B cell (primary cell): ENCODE data around the gene EVI5L. TPM values are rescaled to one million over a fixed set of nuclear protein-coding genes. Genes with fewer than 3 reads are reported as not detected.

Experiments used
- ATAC-seq: fragments of 200-7000 bp; cut with Tn5 transposase; one replicate; pipeline ENCODE4 v1.10.0; 2021; ENCODE audit warnings: low read depth, mild to moderate bottlenecking, moderate number of reproducible peaks, moderate library complexity
- CTCF ChIA-PET: fragments of 350-600 bp; sonication (Branson Sonifier 250); formaldehyde crosslinking; loops from one replicate; lab custom pipeline; 2021; ENCODE audit warnings: antibody characterized with exemption, inconsistent platforms; lab: Charles Lee
- POLR2A ChIA-PET: fragments of 350-600 bp; sonication (Branson Sonifier 250); formaldehyde crosslinking; loops from one replicate; lab custom pipeline; 2021; ENCODE audit warnings: antibody characterized with exemption; lab: Charles Lee
- DNase-seq: peaks from one replicate; pipeline ENCODE4 v3.0.0; 2013
- H2AFZ ChIP-seq: 2 replicates; pipeline ENCODE4 v1.6.1; 2012; ENCODE audit warnings: mild to moderate bottlenecking, low read depth, low read length; ENCODE audit not compliant: insufficient read depth, poor library complexity, severe bottlenecking
- H3K27ac ChIP-seq, 2 donors: 1 replicate in 1 of 2; 2 replicates in 1 of 2; pipeline ENCODE4 v1.5.1; 2012 to 2013; ENCODE audit warnings: low read length in 2 of 2, mild to moderate bottlenecking in 2 of 2, moderate library complexity in 1 of 2
- H3K27me3 ChIP-seq, 4 experiments: fragments of 200-600 bp in 1 of 4; sonication (generic) in 1 of 4; replicated peaks in 1 of 4; 1 replicate in 2 of 4; 2 replicates in 2 of 4; pipeline versions ENCODE4 v1.6.1 to v1.7.0; 2013 to 2016; ENCODE audit warnings: low read length in 3 of 4, mild to moderate bottlenecking in 2 of 4, mixed read lengths in 1 of 4, moderate library complexity in 1 of 4; ENCODE audit not compliant: insufficient read depth in 4 of 4, control insufficient read depth in 3 of 4; ENCODE audit errors: control extremely low read depth in 1 of 4
- H3K36me3 ChIP-seq, 2 experiments: replicated peaks in 1 of 2; 1 replicate in 1 of 2; 2 replicates in 1 of 2; pipeline versions ENCODE4 v1.6.1 to v1.7.1; 2013; ENCODE audit warnings: low read length in 1 of 2; ENCODE audit not compliant: insufficient read depth in 2 of 2, control insufficient read depth in 1 of 2; ENCODE audit errors: control extremely low read depth in 1 of 2, extremely low read depth in 1 of 2
- H3K4me1 ChIP-seq, 2 donors: fragments of 200-600 bp in 1 of 2; sonication (generic) in 1 of 2; 1 replicate in 1 of 2; 2 replicates in 1 of 2; pipeline versions ENCODE4 v1.5.1 to v1.6.1; 2013 to 2017; ENCODE audit warnings: low read length in 2 of 2; ENCODE audit not compliant: control insufficient read depth in 2 of 2, insufficient read depth in 2 of 2
- H3K4me2 ChIP-seq: replicated peaks from 2 replicates; pipeline ENCODE3; 2012; ENCODE audit warnings: mild to moderate bottlenecking, low read depth, low read length; ENCODE audit not compliant: poor library complexity, severe bottlenecking
- H3K4me3 ChIP-seq, 5 experiments: fragments of 200-600 bp in 1 of 5; sonication (generic) in 1 of 5; 1 replicate in 3 of 5; 2 replicates in 2 of 5; pipeline versions ENCODE4 v1.5.1 to v1.7.0; 2011 to 2016; ENCODE audit warnings: low read length in 4 of 5, mild to moderate bottlenecking in 4 of 5, low read depth in 2 of 5, control low read depth in 1 of 5, moderate library complexity in 1 of 5; ENCODE audit not compliant: insufficient read depth in 1 of 5; ENCODE audit errors: control extremely low read depth in 1 of 5, extremely low read depth in 1 of 5
- H3K79me2 ChIP-seq: fragments of 200-600 bp; sonication (generic); one replicate; pipeline ENCODE4 v1.6.0; 2016; ENCODE audit warnings: low read length; ENCODE audit not compliant: control insufficient read depth, insufficient read depth
- H3K9ac ChIP-seq: fragments of 200-600 bp; sonication (generic); 2 replicates; pipeline ENCODE4 v1.6.1; 2017; ENCODE audit warnings: mild to moderate bottlenecking, low read length, moderate library complexity
- H3K9me3 ChIP-seq, 3 donors: one replicate each; pipeline versions ENCODE4 v1.6.1 to v1.7.1; 2013; ENCODE audit warnings: low read length in 2 of 3; ENCODE audit not compliant: control insufficient read depth in 2 of 3, insufficient read depth in 1 of 3; ENCODE audit errors: control extremely low read depth in 1 of 3
- H4K20me1 ChIP-seq: 2 replicates; pipeline ENCODE4 v1.6.0; 2012; ENCODE audit warnings: mild to moderate bottlenecking, low read length; ENCODE audit not compliant: insufficient read depth, control insufficient read depth, poor library complexity, severe bottlenecking
- H3K27ac Mint-ChIP-seq: one replicate; pipeline ENCODE4 v1.8.0; 2021; ENCODE audit warnings: mixed read lengths
- H3K27me3 Mint-ChIP-seq: one replicate; pipeline ENCODE4 v1.8.0; 2021; ENCODE audit warnings: mixed read lengths
- H3K4me1 Mint-ChIP-seq: one replicate; pipeline ENCODE4 v1.8.0; 2021; ENCODE audit warnings: mixed read lengths
- H3K4me3 Mint-ChIP-seq: one replicate; pipeline ENCODE4 v1.8.0; 2021; ENCODE audit warnings: mixed read lengths
- H3K9me3 Mint-ChIP-seq: one replicate; pipeline ENCODE4 v1.8.0; 2022; ENCODE audit warnings: mixed read lengths; ENCODE audit not compliant: insufficient read depth
- EZH2 ChIP-seq: IDR thresholded peaks from 2 replicates; pipeline ENCODE4 v1.6.1; 2012; ENCODE audit warnings: borderline replicate concordance, low read depth, mild to moderate bottlenecking, moderate library complexity, low read length; ENCODE audit not compliant: insufficient read depth, poor library complexity, severe bottlenecking
- WGBS: methylation state at CpG from one replicate; pipeline ENCODE4 v1.1.5; 2013; ENCODE audit warnings: missing lambda C conversion rate; ENCODE audit not compliant: insufficient coverage; 5-methylcytosine and 5-hydroxymethylcytosine counted together
- intact Hi-C: fragments of 100-400 bp; cut with micrococcal nuclease; formaldehyde crosslinking; loops from one replicate; pipeline ENCODE4 v1.10.0; 2022
- polyA plus RNA-seq: library from polyadenylated mRNA; depleted of rRNA; stranded (reverse); fragments of >200 nt; gene quantifications from 2 replicates; pipeline ENCODE4 v1.2.3, GENCODE V29; 2012
- total RNA-seq, 2 donors: library from RNA; stranded (reverse); fragments of 120-200 nt in 1 of 2; gene quantifications; 1 replicate in 1 of 2; 2 replicates in 1 of 2; pipeline versions ENCODE4 v1.2.3 to v1.2.4, GENCODE V29; 2013 to 2022
- TF ChIP-seq, protein P1 (sequence below): fragments of 200-600 bp; IDR thresholded peaks from one replicate; pipeline ENCODE4 v1.8.0; 2022; ENCODE audit warnings: antibody characterized with exemption, mild to moderate bottlenecking

The EVI5L gene
- total and polyA plus RNA-seq, 2 donors (not counting 1 experiment from before 2014, with no cell fraction given), result 7.9 to 11.8 TPM

- Histone ChIP-seq H3K4me2 (no peak overlapping the region), H3K4me3 (no peak overlapping the region), H4K20me1 (no peaks in the 10 kb centered on the region), H2AFZ (no peak overlapping the region), H3K9me3 (peaks cover 0 to 44% (median 0%) of the 10 kb centered on the region in 3 donors), H3K27me3 (peaks cover 0 to 89% (median 35%) of the 10 kb centered on the region in 4 experiments), H3K4me1 (peaks cover 37 to 39% of the 10 kb centered on the region in 2 donors), H3K79me2 (no peaks in the 10 kb centered on the region), H3K36me3 (peaks cover 0 to 3% of the 10 kb centered on the region in 2 experiments), H3K27ac (no peak overlapping the region), H3K9ac (no peak overlapping the region)
- POLR2A ChIA-PET, result no interaction called here
- Mint-ChIP-seq H3K4me3 (peak overlapping the region; percentile 29), H3K9me3 (no peaks in the 10 kb centered on the region), H3K4me1 (peaks cover 21% of the 10 kb centered on the region), H3K27ac (no peak overlapping the region), H3K27me3 (peaks cover 26% of the 10 kb centered on the region)
- ATAC-seq (no peak), DNase-seq (peak; percentile 31)
- CTCF ChIA-PET, result interaction anchor here (0.6 to 0.9 kb wide), 2 partner anchors 13 to 300 kb away, joined by 3 read pairs; no protein-coding TSS in a partner anchor
- intact Hi-C loops, result no loop called here
- 50% methylated on average over 19 of the region's 21 CpGs for WGBS
- no peak for TF ChIP-seq EZH2
- TF ChIP-seq, protein P1, sequence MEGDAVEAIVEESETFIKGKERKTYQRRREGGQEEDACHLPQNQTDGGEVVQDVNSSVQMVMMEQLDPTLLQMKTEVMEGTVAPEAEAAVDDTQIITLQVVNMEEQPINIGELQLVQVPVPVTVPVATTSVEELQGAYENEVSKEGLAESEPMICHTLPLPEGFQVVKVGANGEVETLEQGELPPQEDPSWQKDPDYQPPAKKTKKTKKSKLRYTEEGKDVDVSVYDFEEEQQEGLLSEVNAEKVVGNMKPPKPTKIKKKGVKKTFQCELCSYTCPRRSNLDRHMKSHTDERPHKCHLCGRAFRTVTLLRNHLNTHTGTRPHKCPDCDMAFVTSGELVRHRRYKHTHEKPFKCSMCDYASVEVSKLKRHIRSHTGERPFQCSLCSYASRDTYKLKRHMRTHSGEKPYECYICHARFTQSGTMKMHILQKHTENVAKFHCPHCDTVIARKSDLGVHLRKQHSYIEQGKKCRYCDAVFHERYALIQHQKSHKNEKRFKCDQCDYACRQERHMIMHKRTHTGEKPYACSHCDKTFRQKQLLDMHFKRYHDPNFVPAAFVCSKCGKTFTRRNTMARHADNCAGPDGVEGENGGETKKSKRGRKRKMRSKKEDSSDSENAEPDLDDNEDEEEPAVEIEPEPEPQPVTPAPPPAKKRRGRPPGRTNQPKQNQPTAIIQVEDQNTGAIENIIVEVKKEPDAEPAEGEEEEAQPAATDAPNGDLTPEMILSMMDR, result no peak
Observed at GRCh38 chr19:7863971-7864689, 34.1 kb downstream of the EVI5L start.

DNA sequence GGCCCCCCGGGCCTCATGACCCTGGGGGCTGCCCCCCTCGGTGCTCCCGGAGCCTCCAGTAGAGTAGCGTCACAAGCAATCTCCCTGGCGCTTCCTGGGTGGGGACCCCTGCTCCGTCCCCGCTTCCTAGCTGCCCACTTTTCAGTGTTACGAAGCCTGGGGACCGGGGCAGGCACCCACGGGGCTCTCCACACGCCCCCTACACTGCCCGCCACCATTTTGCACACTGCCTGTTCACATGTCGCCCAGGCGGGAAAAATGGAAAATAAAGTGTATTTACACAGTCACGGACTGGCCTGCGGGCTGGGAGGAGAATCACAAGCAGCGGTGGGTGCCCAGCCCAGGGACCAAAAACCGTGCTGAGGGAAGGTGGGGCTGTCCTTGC is 34.7 kb downstream of the EVI5L start:
- Histone ChIP-seq H3K27me3 (peaks cover 0 to 83% (median 32%) of the 10 kb centered on the region in 4 experiments), H4K20me1 (no peaks in the 10 kb centered on the region), H3K79me2 (no peaks in the 10 kb centered on the region), H2AFZ (no peak overlapping the region), H3K9ac (no peak overlapping the region), H3K9me3 (peaks cover 0 to 44% (median 0%) of the 10 kb centered on the region in 3 donors), H3K27ac (no peak overlapping the region), H3K4me1 (peaks cover 39 to 42% of the 10 kb centered on the region in 2 donors), H3K4me2 (no peak overlapping the region), H3K36me3 (no peaks in the 10 kb centered on the region), H3K4me3 (no peak overlapping the region)
- H3K4me3 Mint-ChIP-seq, result no peak overlapping the region
- intact Hi-C loops, result no loop called here
- H3K27ac Mint-ChIP-seq, result no peak overlapping the region
- ChIA-PET CTCF (interaction anchor here (0.6 to 0.9 kb wide), 2 partner anchors 13 to 301 kb away, joined by 3 read pairs; no protein-coding TSS in a partner anchor), POLR2A (no interaction called here)
- no peak for ATAC-seq
- H3K4me1 Mint-ChIP-seq, result peaks cover 21% of the 10 kb centered on the region
- H3K9me3 Mint-ChIP-seq, result no peaks in the 10 kb centered on the region
- H3K27me3 Mint-ChIP-seq, result peaks cover 26% of the 10 kb centered on the region
- no peak for DNase-seq
- 54% methylated on average over 18 of the region's 18 CpGs for WGBS
- no peak for TF ChIP-seq EZH2
- TF ChIP-seq, protein P1, result no peak
